OCI-LY1 (cell line): Measurements from ENCODE around the gene LRCH3.

ENCODE experiments used
- H2AFZ ChIP-seq: fragments of 200-600 bp; sonication (generic), shearing (Covaris generic); 2 replicates; pipeline ENCODE4 v1.6.0; 2014; ENCODE audit warnings: antibody characterized with exemption, mild to moderate bottlenecking, low read length
- H3F3A ChIP-seq: fragments of 200-600 bp; sonication (generic), shearing (Covaris generic); 2 replicates; pipeline ENCODE4 v1.6.0; 2014; ENCODE audit warnings: mild to moderate bottlenecking, antibody characterized with exemption, low read length, moderate library complexity; ENCODE audit not compliant: insufficient read depth
- H3K27ac ChIP-seq: fragments of 200-600 bp; sonication (generic); 2 replicates; pipeline ENCODE4 v1.5.1; 2014; ENCODE audit warnings: low read length, mixed run types, mild to moderate bottlenecking, low read depth; ENCODE audit not compliant: poor library complexity, severe bottlenecking
- H3K27me3 ChIP-seq: fragments of 200-600 bp; sonication (generic); 2 replicates; pipeline ENCODE4 v1.6.0; 2014; ENCODE audit warnings: antibody characterized with exemption, mild to moderate bottlenecking, low read length, moderate library complexity; ENCODE audit not compliant: insufficient read depth
- H3K36me3 ChIP-seq: fragments of 200-600 bp; sonication (generic); 2 replicates; pipeline ENCODE4 v1.6.1; 2014; ENCODE audit warnings: mild to moderate bottlenecking, antibody characterized with exemption, low read length, moderate library complexity, mixed read lengths; ENCODE audit not compliant: insufficient read depth
- H3K4me1 ChIP-seq: fragments of 200-600 bp; sonication (generic); 2 replicates; pipeline ENCODE4 v1.5.1; 2014; ENCODE audit warnings: mild to moderate bottlenecking, low read length, moderate library complexity; ENCODE audit not compliant: insufficient read depth, severe bottlenecking
- H3K4me2 ChIP-seq: fragments of 200-600 bp; sonication (generic), shearing (Covaris generic); 2 replicates; pipeline ENCODE4 v1.6.1; 2014; ENCODE audit warnings: low read length
- H3K4me3 ChIP-seq: fragments of 200-600 bp; sonication (generic); 2 replicates; pipeline ENCODE4 v1.5.1; 2014; ENCODE audit warnings: low read length, low read depth, mild to moderate bottlenecking, mixed read lengths; ENCODE audit not compliant: poor library complexity, severe bottlenecking
- H3K79me2 ChIP-seq: fragments of 200-600 bp; shearing (Covaris generic); 2 replicates; pipeline ENCODE4 v1.6.1; 2016; ENCODE audit warnings: mixed run types, low read length, mixed read lengths; ENCODE audit not compliant: insufficient read depth
- H3K9ac ChIP-seq: fragments of 200-600 bp; sonication (generic), shearing (Covaris generic); 2 replicates; pipeline ENCODE4 v1.6.1; 2014; ENCODE audit warnings: mild to moderate bottlenecking, low read length, mixed read lengths
- H3K9me2 ChIP-seq: fragments of 200-600 bp; sonication (generic), shearing (Covaris generic); 2 replicates; pipeline ENCODE4 v1.6.1; 2014; ENCODE audit warnings: low read depth, mild to moderate bottlenecking, low read length, mixed read lengths
- H3K9me3 ChIP-seq: fragments of 200-600 bp; shearing (Covaris generic); 2 replicates; pipeline ENCODE4 v1.6.1; 2014; ENCODE audit warnings: low read length, mixed read lengths
- H4K20me1 ChIP-seq: fragments of 200-600 bp; sonication (generic), shearing (Covaris generic); 2 replicates; pipeline ENCODE4 v1.6.0; 2016; ENCODE audit warnings: mild to moderate bottlenecking, low read length; ENCODE audit not compliant: insufficient read depth
- EZH2 ChIP-seq: fragments of 200-600 bp; sonication (generic), shearing (Covaris generic); IDR thresholded peaks from 2 replicates; pipeline ENCODE4 v1.8.0; 2017; ENCODE audit warnings: borderline replicate concordance, mixed run types, mild to moderate bottlenecking, antibody characterized with exemption, low read length, moderate library complexity, mixed read lengths
- TF ChIP-seq, protein P1 (sequence below): fragments of 200-600 bp; sonication (generic), shearing (Covaris generic); IDR thresholded peaks from 2 replicates; pipeline ENCODE4 v1.5.1; 2017; ENCODE audit warnings: mild to moderate bottlenecking, antibody characterized with exemption, low read length, moderate library complexity, mixed read lengths

Gene LRCH3

DNA sequence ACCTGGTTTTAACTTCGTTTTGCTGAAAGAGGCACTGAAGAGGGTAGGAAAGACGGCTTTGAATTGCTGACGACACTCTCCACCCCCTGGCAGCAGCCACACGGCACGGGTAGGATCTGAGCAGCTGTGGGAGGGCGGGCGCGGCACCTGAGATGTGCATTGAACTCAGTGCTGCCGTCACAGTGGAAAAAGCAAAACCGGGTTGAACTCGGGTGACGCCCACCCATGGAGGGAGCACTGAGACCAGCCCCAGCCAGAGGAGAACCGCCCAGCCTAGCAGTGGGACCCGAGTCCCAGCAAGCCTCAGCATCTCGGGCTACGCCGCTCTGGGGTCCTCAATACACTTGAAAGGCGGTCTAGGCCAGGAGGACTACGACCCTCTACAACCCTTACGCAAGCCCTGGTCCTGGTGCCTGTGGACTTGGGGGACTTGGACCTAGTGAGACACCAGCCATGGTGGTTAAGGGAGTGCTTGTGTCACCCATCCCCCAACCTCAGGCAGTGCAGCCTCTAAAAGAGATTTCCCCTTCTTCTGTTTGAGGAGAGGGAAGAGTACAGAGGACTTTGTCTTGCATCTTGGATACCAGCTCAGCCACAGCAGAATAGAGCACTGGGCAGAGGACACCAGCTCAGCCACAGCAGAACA, 108.9 kb downstream of the LRCH3 start:
- H3K4me3 ChIP-seq: no peak overlapping the region
- no peaks in the 10 kb centered on the region for H3K9me2 ChIP-seq
- peaks cover 58% of the 10 kb centered on the region for H3K79me2 ChIP-seq
- no peaks in the 10 kb centered on the region for H3F3A ChIP-seq
- H3K27me3 ChIP-seq: no peaks in the 10 kb centered on the region
- no peaks in the 10 kb centered on the region for H3K4me1 ChIP-seq
- TF ChIP-seq, protein P1, sequence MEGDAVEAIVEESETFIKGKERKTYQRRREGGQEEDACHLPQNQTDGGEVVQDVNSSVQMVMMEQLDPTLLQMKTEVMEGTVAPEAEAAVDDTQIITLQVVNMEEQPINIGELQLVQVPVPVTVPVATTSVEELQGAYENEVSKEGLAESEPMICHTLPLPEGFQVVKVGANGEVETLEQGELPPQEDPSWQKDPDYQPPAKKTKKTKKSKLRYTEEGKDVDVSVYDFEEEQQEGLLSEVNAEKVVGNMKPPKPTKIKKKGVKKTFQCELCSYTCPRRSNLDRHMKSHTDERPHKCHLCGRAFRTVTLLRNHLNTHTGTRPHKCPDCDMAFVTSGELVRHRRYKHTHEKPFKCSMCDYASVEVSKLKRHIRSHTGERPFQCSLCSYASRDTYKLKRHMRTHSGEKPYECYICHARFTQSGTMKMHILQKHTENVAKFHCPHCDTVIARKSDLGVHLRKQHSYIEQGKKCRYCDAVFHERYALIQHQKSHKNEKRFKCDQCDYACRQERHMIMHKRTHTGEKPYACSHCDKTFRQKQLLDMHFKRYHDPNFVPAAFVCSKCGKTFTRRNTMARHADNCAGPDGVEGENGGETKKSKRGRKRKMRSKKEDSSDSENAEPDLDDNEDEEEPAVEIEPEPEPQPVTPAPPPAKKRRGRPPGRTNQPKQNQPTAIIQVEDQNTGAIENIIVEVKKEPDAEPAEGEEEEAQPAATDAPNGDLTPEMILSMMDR: no peak
- TF ChIP-seq EZH2: no peak
- no peaks in the 10 kb centered on the region for H4K20me1 ChIP-seq
- peaks cover 2% of the 10 kb centered on the region; the same call in 1 of the 2 replicates for H3K9me3 ChIP-seq
- H3K36me3 ChIP-seq: peaks cover 56% of the 10 kb centered on the region
- no peak overlapping the region for H2AFZ ChIP-seq
- no peak overlapping the region for H3K27ac ChIP-seq
- H3K9ac ChIP-seq: no peak overlapping the region
- H3K4me2 ChIP-seq: no peak overlapping the region

DNA sequence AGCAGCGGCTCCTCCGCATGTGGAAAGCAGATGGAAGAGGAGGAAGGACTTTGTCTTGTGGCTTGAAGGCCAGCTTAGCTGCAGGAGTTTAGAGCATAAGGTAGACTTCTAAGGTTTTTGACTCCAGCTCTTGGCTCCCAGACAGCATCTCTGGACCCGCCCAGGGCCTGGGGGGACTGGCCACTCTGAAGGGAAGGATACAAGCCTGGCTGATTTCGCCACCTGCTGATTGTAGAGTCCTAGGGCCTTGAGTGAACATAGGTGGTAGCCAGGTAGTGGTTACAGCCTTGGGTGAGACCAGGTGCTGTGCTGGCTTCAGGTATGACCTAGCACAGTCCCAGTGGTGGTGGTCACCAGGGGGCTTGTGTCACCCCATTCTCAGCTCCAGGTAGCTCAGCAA, 110.6 kb downstream of the LRCH3 start:
- H3K4me1 ChIP-seq: peaks cover 10% of the 10 kb centered on the region
- H3K79me2 ChIP-seq: peaks cover 52% of the 10 kb centered on the region
- no peak overlapping the region for H3K9ac ChIP-seq
- H3K9me2 ChIP-seq: no peaks in the 10 kb centered on the region
- H3K36me3 ChIP-seq: peaks cover 58% of the 10 kb centered on the region
- H3K27me3 ChIP-seq: no peaks in the 10 kb centered on the region
- no peaks in the 10 kb centered on the region for H4K20me1 ChIP-seq
- TF ChIP-seq, protein P1: no peak
- TF ChIP-seq EZH2: no peak
- peaks cover 2% of the 10 kb centered on the region; the same call in 1 of the 2 replicates for H3K9me3 ChIP-seq
- H3F3A ChIP-seq: no peaks in the 10 kb centered on the region
- H3K27ac ChIP-seq: no peak overlapping the region
- H3K4me3 ChIP-seq: no peak overlapping the region
- no peak overlapping the region for H2AFZ ChIP-seq
- no peak overlapping the region for H3K4me2 ChIP-seq

DNA sequence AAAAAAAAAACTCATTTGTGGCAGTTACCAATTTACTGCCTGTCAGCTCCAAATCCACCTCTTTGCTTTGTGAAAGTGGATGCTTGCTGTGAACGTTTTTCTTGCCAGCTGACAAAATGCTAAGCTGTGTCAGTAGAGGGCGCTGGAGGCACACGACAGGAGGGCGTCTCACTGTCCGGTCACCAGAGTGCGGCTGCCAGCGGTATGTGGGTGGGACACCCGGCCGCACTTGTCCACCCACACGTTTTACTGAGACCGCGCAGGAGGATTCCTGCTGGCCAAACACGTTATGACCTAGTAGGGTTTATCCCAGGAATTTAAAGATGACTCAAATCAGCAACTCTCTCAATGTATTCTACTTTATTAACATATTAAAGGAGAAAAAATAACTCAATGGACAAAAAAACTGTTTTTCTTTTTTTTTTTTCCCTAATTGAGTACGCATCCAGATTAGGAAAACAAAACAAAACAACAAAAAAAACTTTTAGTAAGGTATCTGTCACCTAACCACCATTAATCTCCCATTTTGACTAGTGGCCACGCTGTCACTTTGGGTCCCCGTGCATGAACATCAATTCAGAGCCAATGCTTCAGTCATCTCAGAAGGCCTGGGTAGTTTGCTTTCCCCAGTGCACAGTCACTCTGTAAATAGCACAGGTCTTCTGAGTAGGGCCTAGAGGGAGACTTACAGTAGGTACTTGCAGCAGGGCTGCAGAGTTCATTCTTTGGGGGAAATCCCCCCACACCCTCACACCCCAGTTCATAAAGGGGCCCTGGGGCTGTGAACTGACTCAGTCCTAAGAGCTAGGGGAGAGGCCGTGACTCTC, 115.2 kb downstream of the LRCH3 start:
- Histone ChIP-seq H3K79me2 (peaks cover 36% of the 10 kb centered on the region), H3K9ac (no peak overlapping the region), H3K27me3 (no peaks in the 10 kb centered on the region), H3K27ac (peak overlapping the region; percentile 11), H2AFZ (no peak overlapping the region), H3F3A (peaks cover 7% of the 10 kb centered on the region; the same call in 1 of the 2 replicates), H3K36me3 (peaks cover 57% of the 10 kb centered on the region), H3K4me3 (no peak overlapping the region), H3K9me3 (no peaks in the 10 kb centered on the region; the same call in 1 of the 2 replicates), H3K4me2 (peak overlapping the region; percentile 29; the same call in 1 of the 2 replicates), H3K4me1 (peaks cover 37% of the 10 kb centered on the region), H4K20me1 (no peaks in the 10 kb centered on the region), H3K9me2 (no peaks in the 10 kb centered on the region)
- TF ChIP-seq EZH2: no peak
- TF ChIP-seq, protein P1: peak; percentile 99
